ENCODE data around the gene CALHM6.

CALHM6 gene

DNA sequence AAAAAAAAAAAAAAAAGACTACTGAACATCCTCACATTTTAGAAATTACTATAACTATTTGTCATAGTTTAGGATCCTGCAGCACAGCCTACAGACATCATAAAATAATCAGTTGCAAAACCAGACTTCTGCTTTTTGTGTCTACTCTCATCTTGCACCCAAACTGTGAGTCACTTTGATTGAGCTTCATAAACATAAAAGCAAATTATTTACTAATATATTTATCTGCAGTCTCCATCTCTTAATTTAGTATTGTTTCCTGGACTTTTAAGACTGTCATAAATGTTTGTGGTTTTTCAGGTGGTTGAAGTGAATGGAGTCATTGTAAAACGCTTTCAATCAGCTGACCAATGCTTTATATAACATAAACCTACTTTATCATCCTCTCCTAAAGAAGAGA, 14.8 kb upstream of the CALHM6 start:
- DNase-seq, result no peak

DNA sequence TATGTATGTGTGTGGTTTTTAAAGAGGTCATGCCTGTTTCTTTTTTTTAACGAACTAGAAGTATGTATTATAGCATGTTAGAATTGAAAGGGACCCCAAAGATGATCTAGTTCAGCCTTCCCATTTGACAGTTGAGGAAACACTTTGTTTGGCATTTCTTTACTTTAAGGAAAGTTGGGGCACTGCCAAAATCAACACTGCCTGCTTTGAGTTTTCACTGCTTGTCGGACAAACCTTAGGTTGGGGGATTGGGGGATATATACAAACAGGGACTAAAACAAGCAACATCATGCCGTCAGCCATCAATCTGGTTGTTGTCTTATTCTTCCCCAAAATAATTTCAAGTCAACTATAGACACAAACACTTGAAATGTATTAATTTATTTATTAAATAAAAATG, 14.1 kb upstream of the CALHM6 start:
- no peak for DNase-seq

DNA sequence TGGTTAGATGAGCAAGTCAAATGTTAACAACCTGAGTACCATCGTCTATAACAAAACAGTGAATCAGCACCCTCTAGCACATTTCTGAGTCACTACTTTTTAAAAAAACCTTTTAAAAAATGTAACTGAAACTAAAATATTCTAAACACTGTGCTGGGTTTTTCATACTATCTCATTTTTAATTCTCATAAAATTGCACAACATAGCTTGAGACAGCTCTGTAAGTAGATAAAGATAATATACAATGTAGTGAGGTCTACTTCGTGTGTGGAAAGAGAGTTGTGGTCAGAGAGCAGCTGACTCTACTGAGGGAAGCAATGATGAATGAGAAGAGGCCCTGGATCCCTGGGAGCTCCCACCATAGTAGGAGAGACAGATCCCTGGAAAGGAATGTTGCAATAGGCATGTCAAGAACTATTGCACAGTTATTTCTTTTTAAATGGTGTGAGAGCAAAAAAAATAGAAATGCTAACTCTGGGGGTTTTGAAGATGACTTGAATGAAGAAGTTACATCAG, 13.6 kb upstream of the CALHM6 start:
- peak; percentile 16 for DNase-seq

DNA sequence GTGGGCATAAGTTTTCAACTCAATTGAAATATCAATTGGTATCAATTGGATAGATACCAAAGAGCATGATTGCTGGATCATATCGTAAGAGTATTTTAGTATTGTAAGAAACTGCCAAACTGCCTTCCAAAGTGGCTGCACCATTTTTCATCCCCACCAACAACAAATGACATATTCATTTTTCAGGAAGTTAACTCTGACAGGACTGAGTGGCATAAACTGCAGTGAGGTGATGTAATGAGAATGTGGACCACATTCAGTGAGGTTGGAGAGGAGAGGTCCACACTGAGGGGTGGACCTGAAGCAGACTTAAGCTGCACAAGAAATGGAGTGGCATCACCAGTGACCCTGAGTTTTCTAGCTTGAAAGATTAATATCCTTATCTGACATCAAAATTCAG, 11.6 kb upstream of the CALHM6 start:
- DNase-seq, result no peak

DNA sequence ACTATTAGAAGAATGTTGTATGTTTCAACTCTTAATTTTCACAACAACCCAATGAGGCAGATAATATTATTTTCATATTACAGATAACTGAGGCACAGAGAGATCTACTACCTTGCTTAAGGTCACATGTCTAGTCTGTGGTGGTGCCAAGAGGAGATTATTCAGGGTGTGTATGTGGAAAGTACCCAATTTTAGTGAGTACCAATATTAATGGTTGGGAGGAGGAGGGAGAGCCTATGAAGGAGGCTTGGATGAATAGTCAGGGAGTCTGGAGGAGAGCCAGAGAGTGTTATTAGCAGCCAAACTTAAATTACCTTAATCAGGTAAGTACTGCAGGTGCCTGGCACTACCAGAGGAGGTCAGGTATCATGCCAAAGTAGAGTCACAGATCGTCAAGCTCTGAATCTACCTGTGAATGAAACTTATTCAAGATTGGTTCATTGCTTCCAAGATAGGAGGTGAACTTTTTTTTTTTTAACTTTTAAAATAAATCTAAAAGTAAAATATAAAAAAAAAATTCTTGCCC, 10.9 kb upstream of the CALHM6 start:
- no peak for DNase-seq

DNA sequence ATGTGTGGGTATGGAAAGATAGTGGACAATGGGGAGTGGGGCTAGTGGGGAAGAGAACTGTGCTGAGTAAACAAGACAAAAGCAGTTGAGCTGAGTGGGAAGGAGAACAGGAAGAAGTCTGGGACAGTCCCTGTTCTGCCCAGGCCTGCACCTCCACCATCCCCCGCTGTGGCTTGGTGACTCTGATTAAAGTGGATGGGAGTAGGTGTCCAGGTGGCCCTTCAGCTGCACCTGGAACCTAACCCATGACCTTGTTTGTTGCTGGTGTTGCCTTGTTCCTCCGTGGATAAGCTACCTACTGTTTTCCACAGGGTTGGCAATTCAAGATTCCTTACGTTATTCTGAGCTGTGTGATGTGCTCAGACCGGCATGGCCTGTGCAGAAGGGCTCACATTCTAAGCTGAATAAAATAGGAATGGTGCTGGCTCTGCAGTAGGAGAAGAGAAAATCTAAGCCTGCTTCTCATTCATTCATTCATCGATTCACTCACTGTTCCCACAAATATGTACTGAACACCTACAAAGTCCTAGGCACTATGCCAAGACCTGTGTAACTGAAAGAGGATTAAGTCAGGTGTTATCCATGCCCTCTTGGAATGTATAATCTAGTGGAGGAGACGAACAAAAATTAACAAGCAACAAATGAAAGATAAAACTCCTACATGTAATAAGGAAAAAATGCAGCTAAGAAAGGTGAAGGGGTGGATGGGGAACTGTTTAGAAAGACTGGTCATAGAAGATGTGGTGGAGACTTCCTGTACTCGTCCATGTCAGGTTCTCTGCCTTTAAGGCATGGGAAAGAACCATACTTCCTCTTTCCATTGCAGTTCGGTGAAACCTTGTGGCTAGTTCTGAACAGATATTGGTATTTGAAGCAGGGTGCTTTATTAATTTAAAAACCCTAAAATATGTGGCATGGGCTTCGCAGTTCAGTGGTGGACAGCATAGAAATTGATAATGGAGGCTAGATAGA, 10.1 kb upstream of the CALHM6 start:
- DNase-seq, result no peak

DNA sequence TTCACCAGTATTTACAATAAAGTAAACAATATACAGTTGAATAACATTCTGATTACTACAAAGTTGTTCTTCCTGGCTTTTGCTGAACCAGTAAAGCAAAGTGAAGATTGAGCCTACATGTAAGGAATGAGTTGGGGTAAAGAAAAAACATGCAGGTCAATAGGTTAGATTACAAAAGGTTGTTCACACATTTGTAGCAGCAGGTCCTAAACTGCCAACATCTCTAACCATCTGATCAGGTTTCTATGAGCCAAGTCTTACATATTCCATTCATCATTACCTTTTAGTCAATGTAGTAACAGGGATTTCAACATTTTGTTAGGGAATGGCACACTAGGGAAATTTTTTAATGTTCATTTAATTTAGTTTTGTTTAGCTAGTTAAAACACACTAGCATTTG, 9.3 kb upstream of the CALHM6 start:
- no peak for DNase-seq

DNA sequence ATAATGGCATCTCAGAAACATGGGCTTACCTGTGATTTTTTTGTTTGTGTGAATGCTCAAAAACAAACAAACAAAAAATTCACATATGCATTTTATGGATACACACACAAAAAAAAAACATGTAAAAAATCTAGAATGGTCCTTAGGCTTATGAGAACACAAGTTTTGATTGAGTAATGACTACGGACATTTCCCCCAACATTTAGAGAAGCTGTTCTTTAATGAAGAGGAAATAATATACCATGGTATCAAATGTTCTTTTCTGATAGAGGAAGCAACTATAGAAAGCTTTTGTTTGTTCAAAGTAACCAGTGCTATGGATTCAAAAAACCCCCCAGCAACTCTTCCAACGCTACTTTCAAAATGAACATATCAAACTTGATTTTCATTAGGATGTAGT, 8.6 kb upstream of the CALHM6 start:
- DNase-seq, result no peak

DNA sequence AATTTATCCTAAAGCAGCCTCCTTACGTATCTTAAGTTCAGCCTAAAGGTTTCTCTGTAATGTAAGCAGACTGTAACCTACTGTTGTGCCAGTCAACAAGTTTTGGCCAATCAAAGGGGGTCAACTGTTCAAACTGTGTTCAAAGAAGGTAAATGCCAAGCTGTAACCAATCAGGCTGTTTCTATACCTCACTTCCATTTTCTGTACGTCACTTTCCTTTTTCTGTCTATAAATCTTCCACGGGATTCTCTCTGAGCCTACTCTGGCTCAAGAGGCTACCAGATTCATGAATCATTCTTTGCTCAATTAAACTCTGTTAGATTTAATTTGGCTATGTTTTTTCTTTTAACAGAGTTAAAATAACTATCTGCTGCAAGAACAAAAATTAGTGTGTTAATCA, 5.1 kb upstream of the CALHM6 start:
- DNase-seq, result no peak

DNA sequence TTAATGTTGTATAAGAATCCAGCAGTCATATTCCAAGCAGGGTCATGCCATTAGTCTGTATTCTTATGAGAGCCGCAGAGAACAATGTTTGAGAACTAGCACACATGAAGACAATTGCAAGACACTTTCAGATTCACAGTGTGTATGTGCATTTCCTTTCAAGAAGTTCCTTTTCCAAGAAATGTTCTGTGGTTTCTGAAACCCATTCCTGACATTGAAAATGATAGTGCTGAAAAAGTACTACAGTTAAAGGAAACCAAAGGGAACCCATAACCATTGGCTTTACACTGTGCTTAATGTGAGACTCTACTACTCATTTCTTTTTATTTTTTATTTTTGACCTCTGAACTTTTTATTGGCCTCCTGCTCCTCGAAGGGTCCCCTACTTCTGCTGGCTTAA, 4.2 kb upstream of the CALHM6 start:
- DNase-seq, result no peak

DNA sequence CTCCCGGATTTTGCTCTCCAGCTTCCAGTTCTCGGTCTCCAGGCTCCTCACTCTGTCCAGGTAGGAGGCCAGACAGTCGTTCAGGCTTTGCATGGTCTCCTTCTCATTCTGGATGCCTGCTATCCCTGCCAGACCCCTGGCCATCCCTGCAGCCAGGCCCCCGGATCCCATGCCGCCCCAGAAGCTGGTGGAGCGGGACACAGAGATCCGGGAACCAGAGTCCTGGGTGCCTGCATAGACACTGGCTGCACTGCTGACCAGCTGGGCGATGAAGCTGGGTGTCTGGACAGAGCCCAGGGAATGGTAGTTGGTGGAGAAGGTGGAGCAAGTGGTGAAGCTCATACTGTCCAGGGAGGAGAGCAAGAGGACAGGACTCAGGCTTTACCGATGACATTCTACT, 2.9 kb upstream of the CALHM6 start:
- no peak for DNase-seq

DNA sequence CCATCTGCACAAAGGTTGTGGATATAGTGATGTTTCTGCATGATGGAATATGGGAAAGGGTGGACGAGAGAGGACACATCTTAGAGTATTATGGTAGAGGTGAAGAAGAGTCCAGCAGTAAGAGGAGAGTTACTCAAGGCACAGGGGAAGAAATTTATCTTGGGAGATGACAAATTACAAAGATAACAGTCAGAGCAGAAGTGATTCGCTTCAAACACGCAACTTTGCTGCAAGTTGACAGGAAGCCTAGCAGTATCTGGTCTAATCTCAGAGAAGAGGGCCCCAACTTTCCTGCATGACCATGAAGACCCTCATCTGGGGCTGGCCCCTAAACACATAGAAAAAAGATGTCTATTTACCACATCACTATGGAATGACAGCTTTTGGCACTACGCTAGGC, 1.2 kb upstream of the CALHM6 start:
- no peak for DNase-seq

DNA sequence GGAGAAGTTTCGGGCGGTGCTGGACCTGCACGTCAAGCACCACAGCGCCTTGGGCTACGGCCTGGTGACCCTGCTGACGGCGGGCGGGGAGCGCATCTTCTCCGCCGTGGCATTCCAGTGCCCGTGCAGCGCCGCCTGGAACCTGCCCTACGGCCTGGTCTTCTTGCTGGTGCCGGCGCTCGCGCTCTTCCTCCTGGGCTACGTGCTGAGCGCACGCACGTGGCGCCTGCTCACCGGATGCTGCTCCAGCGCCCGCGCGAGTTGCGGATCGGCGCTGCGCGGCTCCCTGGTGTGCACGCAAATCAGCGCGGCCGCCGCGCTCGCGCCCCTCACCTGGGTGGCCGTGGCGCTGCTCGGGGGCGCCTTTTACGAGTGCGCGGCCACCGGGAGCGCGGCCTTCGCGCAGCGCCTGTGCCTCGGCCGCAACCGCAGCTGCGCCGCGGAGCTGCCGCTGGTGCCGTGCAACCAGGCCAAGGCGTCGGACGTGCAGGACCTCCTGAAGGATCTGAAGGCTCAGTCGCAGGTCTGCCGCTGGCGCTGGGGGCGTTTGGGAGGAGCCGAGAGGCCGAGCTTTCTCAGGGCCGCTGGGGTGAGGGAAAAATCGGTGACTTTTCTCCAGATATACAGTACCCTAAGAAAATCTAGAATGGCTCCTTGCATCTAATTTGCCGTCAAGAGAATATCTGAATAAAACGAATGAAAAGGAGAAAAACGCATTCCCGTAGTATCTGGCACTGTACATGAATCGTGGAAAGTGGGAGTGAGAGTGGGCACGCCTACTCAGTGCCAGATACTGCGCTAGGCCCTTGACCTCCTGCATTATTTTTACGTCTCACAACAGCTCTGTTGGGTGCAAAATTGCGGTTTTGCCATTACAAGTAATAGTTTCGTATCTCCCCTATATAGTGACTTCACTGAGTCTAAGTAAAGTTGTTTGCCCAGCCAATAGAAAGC, 1.0 kb downstream of the CALHM6 start:
- DNase-seq, result no peak

DNA sequence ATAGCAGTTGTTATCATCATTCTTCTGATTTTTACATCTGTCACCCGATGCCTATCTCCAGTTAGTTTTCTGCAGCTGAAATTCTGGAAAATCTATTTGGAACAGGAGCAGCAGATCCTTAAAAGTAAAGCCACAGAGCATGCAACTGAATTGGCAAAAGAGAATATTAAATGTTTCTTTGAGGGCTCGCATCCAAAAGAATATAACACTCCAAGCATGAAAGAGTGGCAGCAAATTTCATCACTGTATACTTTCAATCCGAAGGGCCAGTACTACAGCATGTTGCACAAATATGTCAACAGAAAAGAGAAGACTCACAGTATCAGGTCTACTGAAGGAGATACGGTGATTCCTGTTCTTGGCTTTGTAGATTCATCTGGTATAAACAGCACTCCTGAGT, 2.1 kb downstream of the CALHM6 start:
- DNase-seq, result no peak

DNA sequence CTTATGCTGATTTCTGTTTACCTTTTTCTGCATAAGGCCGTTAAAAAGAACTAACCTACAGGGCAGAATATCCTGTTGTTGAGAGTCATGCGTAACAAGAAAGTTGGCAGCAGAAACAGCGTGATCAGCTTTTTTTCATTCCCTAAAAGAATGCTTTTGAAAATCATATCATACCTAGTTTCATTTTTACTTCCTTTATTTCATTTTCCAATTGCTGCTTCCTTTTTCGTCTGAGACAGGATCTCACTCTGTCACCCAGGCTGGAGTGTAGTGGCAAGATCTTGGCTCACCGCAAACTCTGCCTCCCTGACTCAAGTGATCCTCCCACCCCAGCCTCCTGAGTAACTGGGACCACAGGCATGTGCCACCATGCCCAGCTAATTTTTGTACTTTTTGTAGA, 4.1 kb downstream of the CALHM6 start:
- no peak for DNase-seq

DNA sequence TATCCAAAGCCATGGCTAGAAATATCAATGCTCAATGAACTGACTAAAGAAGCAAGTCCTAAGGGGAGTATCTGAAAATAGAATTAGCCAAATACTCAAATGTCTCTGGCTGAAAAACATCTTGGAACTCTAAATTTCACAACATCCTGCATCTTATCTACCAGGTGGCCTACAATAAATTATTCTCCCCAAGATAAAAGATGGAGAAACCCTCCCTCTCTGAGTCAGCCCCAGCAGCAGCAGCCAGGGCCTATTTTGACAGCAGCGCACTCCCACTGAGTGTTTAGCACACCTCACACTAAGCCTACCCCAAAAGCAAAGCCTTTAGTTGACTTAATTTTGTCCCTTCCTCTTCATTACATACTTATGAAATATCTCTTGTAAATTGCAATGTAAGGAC, 5.9 kb downstream of the CALHM6 start:
- no peak for DNase-seq

DNA sequence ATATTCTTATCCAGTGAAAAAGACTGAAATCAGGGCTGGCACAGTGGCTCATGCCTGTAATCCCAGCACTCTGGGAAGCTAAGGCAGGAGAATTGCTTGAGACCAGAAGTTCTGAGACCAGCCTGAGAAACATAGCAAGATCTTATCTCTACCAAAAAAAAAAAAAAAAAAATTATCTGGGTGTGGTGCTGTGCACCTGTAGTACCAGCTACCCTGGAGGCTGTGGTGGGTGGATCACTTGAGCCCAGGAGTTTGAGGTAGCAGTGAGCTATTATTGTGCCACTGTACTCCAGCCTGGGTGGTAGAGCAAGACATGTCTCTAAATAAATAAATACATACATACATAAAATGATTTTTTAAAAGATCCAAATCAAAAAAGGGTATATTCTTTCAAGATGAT, 6.3 kb downstream of the CALHM6 start:
- DNase-seq, result no peak

DNA sequence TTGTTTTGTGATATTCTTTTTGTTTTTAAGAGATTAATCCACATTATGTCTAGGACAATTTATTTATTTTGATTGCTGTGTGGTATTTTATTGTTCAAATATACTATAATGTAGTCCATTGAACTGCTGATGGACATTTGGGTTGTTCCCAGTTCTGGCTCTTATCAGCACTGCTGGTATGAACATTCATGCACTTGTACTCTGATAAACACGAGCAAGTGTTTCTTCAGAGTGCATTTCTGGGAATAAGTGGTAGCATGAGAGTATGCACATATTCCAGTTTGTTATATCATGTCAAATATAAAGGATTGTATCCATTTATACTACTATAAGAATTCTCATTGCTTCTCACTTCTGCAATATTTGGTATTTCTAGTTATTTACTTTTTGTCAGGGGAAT, 7.1 kb downstream of the CALHM6 start:
- DNase-seq, result no peak

DNA sequence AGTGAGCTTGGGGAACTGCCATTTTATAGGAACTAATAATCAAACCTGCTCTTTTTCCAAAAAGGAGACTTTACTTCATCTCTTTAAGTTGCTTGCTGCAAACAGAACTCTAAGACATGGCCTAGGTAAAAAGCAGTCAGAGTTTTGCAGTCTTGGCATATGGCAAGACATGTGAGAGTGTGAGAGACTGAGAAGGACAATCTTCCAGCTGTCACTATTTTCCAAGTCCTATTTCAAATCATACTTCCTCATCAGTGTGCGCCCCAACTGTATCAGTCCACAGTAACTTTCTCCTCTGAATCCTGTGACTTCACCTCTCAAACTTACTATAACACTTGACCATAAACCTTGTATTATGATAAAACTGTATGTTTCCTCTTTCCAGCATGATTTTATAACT, 10.4 kb downstream of the CALHM6 start:
- no peak for DNase-seq

DNA sequence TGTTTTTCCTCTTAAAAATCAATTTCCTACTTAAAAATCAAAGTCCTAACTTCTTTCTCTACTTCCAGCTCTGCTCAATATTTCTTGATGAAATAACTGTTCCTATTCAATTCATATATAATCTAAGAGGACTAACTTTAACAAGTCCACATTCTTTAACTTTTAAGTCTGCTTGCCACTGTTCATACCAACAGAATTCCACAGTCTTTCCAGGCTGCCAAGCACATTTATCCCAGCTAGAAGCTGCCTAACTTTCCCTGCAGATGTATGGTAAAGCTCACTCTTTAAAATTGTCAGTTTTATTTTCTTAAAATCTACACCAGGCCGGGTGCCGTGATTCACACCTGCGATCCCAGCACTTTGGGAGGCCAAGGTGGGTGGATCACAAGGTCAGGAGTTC, 11.5 kb downstream of the CALHM6 start:
- no peak for DNase-seq

DNA sequence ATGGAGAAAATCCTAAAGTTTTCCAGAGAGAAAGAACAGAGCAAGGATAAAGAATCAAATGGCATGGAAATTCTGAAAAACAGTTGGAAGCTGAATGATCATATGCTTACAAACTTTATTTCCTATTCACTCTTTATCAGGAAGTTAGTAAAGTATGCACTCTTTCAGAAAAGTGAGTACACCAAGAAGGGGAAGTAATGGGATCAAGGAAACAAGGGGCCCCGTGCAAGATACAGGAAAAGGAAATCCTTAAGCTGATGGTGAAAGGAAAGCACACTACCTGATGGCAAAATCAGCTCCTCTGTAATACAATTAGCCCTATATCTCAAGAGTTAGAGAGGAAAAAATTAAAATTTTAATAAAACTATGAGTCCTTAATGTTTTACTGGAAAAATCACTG, 14.0 kb downstream of the CALHM6 start:
- no peak for DNase-seq

DNA sequence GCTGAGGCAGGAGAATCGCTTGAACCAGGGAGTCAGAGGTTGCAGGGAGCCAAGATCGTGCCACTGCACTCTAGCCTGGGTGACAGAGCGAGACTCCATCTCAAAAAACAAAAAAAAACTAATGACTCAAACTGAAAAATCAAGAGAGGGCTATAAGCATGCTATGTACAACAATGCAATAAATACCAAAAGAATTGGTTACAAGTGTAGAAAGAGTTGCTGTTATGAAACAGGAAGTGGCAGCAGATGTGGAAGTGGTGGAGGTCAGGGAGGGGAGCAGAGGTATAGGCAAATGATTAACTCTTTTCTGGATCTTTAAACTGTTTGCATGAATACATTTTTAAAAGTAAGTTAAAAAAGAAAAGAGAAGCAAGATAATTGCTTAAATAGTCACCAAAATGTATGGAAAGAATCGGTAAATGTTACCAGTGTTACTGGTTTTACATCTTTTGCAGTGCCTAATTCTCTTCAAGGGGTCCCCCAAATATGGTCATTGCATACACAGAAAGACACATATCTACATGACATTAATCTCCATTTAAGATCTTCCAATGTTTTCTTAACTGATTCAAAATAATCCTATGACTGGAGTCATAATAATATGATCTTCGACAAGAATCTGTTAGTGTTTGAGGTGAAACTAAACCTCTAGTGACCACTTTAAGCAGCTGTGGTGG, 15.0 kb downstream of the CALHM6 start:
- peak; percentile 27 for DNase-seq

DNA sequence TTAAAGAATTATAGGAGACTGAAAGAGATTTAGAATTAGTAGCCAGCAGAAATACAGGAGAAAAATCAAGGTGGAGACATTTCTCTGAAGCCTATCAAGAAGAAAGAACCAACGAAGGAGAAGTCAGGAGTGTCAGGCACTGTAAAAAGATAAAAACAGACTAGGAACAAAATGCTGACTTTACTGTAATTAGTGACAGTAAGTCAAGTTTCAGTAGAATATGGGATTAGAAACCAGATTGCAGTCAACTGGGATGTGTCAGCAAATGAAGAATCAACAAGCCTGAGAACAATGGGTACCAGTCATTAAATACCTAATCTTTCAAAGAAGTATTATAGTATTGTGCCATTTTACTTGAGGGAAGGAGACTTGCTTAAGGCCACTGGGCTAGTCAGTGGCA, 21.6 kb downstream of the CALHM6 start:
- no peak for DNase-seq

All from NK-92 treated with Interleukin-12 subunit alpha and Interleukin-12 subunit beta, amount 100 ng/mL, for 24 hours (cell line).